Choroid plexus epithelial cell (primary cell): ENCODE data around the gene PKP1.

Source experiments
- DNase-seq: peaks from one replicate; pipeline ENCODE4 v3.0.0-alpha.2; 2010; ENCODE audit warnings: low read depth
- H3K4me3 ChIP-seq: 2 replicates; pipeline ENCODE4 v1.5.1; 2011; ENCODE audit warnings: low read depth, mild to moderate bottlenecking, control low read depth, low read length, moderate library complexity
- CTCF ChIP-seq: conservative IDR thresholded peaks from 2 replicates; pipeline ENCODE4 v1.5.1; 2011; ENCODE audit warnings: low read depth, mild to moderate bottlenecking, control low read depth, inconsistent platforms, low read length, moderate library complexity

Gene PKP1

GRCh38 chr1:201332616-201333335, 49.5 kb downstream of the PKP1 start:
- DNase-seq = no peak
- H3K4me3 ChIP-seq = no peak overlapping the region
- no peak for TF ChIP-seq CTCF

- no peak for DNase-seq
- H3K4me3 ChIP-seq = no peak overlapping the region
- no peak for TF ChIP-seq CTCF
These were observed 51.2 kb downstream of the PKP1 start for GRCh38 chr1:201334325-201335173.

- TF ChIP-seq CTCF = no peak
- no peak overlapping the region for H3K4me3 ChIP-seq
- no peak for DNase-seq
These were observed 52.0 kb downstream of the PKP1 start for GRCh38 chr1:201335174-201335870.

- TF ChIP-seq CTCF = no peak
- no peak overlapping the region for H3K4me3 ChIP-seq
These were observed 52.6 kb downstream of the PKP1 start for GRCh38 chr1:201335901-201336300.

GRCh38 chr1:201336711-201337450, 53.6 kb downstream of the PKP1 start:
- no peak for TF ChIP-seq CTCF

More at GRCh38 chr1:201335901-201336300, 52.6 kb downstream of the PKP1 start:
- no peak for DNase-seq

GRCh38 chr1:201341377-201341776, 58.1 kb downstream of the PKP1 start:
- no peak for TF ChIP-seq CTCF
- H3K4me3 ChIP-seq = no peak overlapping the region
- no peak for DNase-seq

More at GRCh38 chr1:201336711-201337450, 53.6 kb downstream of the PKP1 start:
- no peak for DNase-seq
- no peak overlapping the region for H3K4me3 ChIP-seq
